ENCODE data around the gene PRR33. TPM values are rescaled to one million over a fixed set of nuclear protein-coding genes. Genes with fewer than 3 reads are reported as not detected.

PRR33 gene
- total RNA-seq, 1 donor from 2014 or later, result not detected

DNA sequence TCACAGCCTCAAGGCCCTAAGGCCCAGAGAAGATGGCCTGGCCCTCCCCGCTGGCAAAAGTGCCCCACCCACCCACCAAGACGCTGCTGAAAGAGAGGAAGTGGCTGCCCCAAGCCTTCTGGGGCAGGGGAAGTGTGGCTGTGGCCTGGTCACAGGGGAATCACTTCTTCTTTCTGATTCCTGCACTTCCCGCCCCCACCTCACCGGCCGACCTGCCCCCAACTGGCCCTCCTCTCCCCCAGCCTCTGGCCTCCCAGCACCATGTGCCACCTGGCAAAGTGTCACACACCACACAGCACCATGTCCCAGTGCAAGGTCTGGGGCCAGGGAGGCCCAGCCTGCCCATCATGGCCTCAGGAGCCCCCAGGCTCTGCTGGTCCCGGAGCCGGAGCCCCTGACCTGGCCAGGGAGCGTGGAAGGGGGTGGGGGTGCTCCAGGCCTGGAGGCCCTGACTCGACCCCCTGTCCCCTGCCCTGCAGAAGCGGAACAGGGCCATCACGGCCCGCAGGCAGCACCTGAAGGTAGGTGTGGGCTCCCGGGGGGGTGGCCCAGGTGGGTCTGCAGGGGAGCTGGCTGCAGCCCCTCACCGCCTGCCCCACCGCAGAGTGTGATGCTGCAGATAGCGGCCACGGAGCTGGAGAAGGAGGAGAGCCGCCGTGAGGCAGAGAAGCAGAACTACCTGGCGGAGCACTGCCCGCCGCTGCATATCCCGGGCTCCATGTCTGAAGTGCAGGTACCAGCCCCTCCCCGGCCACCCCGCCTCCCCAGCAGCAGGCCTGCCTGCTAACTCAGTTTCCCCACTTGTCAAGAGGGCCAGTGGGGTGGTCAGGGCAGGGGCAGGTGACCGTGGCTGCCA, 51.5 kb downstream of the PRR33 start:
- no peaks in the 10 kb centered on the region for H3K9me3 ChIP-seq (ENCODE audit: insufficient read depth, low read depth, low read length)
- FAIRE-seq (no peak), DNase-seq (ENCODE audit: low read depth) (no peak)
- no peaks in the 10 kb centered on the region for H3K36me3 Mint-ChIP-seq (ENCODE audit: low read depth, unreplicated experiment)
- no peaks in the 10 kb centered on the region for H3K36me3 ChIP-seq (ENCODE audit: insufficient read depth, low read length)
- no peak overlapping the region for H3K4me2 ChIP-seq (ENCODE audit: low read length)
- no peaks in the 10 kb centered on the region for H3K79me2 ChIP-seq (ENCODE audit: insufficient read depth, low read length)
- no peaks in the 10 kb centered on the region for H3K9me3 Mint-ChIP-seq (ENCODE audit: unreplicated experiment)
- no peak overlapping the region for H3K27ac ChIP-seq (ENCODE audit: low read depth, low read length)
- no peaks in the 10 kb centered on the region for H4K20me1 ChIP-seq (ENCODE audit: insufficient read depth, low read length)
- H3K9ac ChIP-seq (ENCODE audit: low read length), result no peak overlapping the region
- H3K4me3 Mint-ChIP-seq (ENCODE audit: unreplicated experiment), result no peak overlapping the region
- peaks cover 14% of the 10 kb centered on the region for H3K27me3 Mint-ChIP-seq (ENCODE audit: low read depth, unreplicated experiment)
- no peaks in the 10 kb centered on the region for H3K4me1 Mint-ChIP-seq (ENCODE audit: low read depth, unreplicated experiment)
- no peak overlapping the region for H3K27ac Mint-ChIP-seq (ENCODE audit: unreplicated experiment)
- TF ChIP-seq CTCF (IDR thresholded peaks at IDR 0.05; ENCODE audit: insufficient read depth, low read depth, low read length) (no peak), EZH2 (IDR thresholded peaks at IDR 0.05; ENCODE audit: insufficient read depth, low read length) (no peak)
- no peak overlapping the region for H2AFZ ChIP-seq (ENCODE audit: low read depth, low read length)
- no peak overlapping the region for H3K4me3 ChIP-seq (ENCODE audit: insufficient read depth, low read depth, low read length)
- H3K4me1 ChIP-seq (ENCODE audit: insufficient read depth, low read length), result peaks cover 3% of the 10 kb centered on the region
- H3K27me3 ChIP-seq (ENCODE audit: insufficient read depth, low read length), result peaks cover 1% of the 10 kb centered on the region

- Mint-ChIP-seq H3K27me3 (ENCODE audit: low read depth, unreplicated experiment) (peaks cover 9% of the 10 kb centered on the region), H3K36me3 (ENCODE audit: low read depth, unreplicated experiment) (no peaks in the 10 kb centered on the region), H3K4me3 (ENCODE audit: unreplicated experiment) (no peak overlapping the region), H3K9me3 (ENCODE audit: unreplicated experiment) (no peaks in the 10 kb centered on the region), H3K4me1 (ENCODE audit: low read depth, unreplicated experiment) (no peaks in the 10 kb centered on the region), H3K27ac (ENCODE audit: unreplicated experiment) (no peak overlapping the region)
- H3K36me3 ChIP-seq (ENCODE audit: insufficient read depth, low read length), result no peaks in the 10 kb centered on the region
- FAIRE-seq, result no peak
- H3K4me1 ChIP-seq (ENCODE audit: insufficient read depth, low read length), result no peaks in the 10 kb centered on the region
- no peak overlapping the region for H3K9ac ChIP-seq (ENCODE audit: low read length)
- no peak overlapping the region for H3K4me2 ChIP-seq (ENCODE audit: low read length)
- no peak for DNase-seq (ENCODE audit: low read depth)
- no peak overlapping the region for H3K4me3 ChIP-seq (ENCODE audit: insufficient read depth, low read depth, low read length)
- no peak for TF ChIP-seq EZH2 (IDR thresholded peaks at IDR 0.05; ENCODE audit: insufficient read depth, low read length)
- TF ChIP-seq CTCF (IDR thresholded peaks at IDR 0.05; ENCODE audit: insufficient read depth, low read depth, low read length), result no peak
- no peaks in the 10 kb centered on the region for H3K9me3 ChIP-seq (ENCODE audit: insufficient read depth, low read depth, low read length)
- no peak overlapping the region for H2AFZ ChIP-seq (ENCODE audit: low read depth, low read length)
- no peaks in the 10 kb centered on the region for H3K27me3 ChIP-seq (ENCODE audit: insufficient read depth, low read length)
- no peaks in the 10 kb centered on the region for H4K20me1 ChIP-seq (ENCODE audit: insufficient read depth, low read length)
- H3K27ac ChIP-seq (ENCODE audit: low read depth, low read length), result no peak overlapping the region
- no peaks in the 10 kb centered on the region for H3K79me2 ChIP-seq (ENCODE audit: insufficient read depth, low read length)
These were observed 52.3 kb downstream of the PRR33 start for GRCh38 chr11:1839204-1839923.

All from astrocyte (in vitro differentiated cells and primary cell).